ENCODE measurements around the gene ASIC4.

- no peak for TF ChIP-seq CTCF (IDR thresholded peaks at IDR 0.05)
- no peak for TF ChIP-seq EZH2 (IDR thresholded peaks at IDR 0.05)
- TF ChIP-seq EZH2phosphoT487 (IDR thresholded peaks at IDR 0.05): no peak
These were observed 12.2 kb downstream of the ASIC4 start for GRCh38 chr2:219526320-219527075.

All from neural progenitor cell (in vitro differentiated cells).